Posterior cingulate gyrus (tissue), 11 donors: ENCODE measurements around the gene ALDH18A1.

ENCODE experiments used
- DNase-seq, 10 donors: peaks; one replicate each; pipeline versions ENCODE4 v3.0.0 to v3.0.0-alpha.2; 2020 to 2021; ENCODE audit warnings: mixed read lengths in 3 of 10
- intact Hi-C: fragments of 100-400 bp; cut with DNase I; formaldehyde crosslinking; loops from one replicate; pipeline ENCODE4 v1.15.1; 2023

Gene ALDH18A1

DNA sequence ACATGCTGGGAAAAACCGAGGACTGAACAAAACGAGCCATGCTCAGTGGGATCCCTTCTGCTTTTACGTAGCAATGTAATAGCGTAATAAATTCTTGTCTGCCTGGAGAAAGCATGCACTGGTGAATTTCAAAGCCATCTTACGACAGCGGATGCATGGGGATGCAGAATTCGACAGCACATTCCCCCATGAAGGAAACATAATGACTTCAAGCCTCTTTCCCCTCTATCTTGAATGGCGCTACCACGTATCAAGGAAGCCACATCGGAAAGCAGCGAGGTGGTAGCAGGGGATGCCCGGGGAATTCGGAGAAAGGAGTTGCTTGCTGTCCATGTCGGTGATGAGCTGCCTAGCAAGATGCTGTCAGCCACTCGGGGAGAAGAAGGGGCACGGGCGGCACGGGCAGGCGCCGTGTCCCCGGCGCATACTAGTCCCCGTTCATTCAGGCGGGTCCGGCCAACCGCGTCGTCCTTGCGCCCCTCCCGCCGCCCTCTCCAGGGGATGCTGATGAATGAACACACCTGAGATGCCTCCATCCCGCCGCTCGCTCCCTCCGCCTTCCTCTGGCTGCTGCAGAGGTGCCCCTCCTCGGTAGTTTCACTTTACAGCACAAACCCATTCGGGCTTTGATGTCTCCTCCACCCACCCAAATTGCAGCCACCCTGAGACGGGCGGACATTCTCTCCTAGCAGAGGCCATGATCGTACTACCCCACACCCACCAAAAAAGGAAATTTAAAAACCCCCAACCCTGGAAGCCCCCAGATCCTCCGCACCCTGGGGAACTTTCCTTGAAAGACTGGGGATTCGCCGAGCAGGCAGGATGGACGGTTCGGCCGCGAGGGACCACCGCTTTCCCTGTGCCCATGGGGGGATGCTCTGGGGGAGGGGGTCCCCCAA is 96.0 kb downstream of the ALDH18A1 start:
- DNase-seq: peak; percentile 34 to 91 (median 47)
- intact Hi-C loops: no loop called here

DNA sequence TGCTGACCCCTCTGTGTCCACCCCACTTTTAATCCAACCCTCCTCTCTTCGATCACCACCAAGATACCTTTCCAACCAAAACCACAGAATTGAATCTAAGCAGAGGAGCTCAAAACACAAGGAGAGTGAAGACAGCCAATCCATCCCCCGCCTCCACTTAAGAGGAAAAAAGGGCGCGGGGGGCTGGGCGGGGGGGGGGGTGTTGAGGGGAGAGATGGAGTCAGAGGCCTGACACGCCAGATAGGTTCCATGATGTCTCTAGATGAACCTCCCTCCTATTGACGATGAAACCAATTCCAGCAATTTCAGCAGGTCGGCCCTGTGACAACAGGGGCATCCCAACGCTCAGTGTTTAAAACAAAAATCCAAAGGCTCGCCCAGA is 96.6 kb downstream of the ALDH18A1 start:
- DNase-seq: no peak
- intact Hi-C loops: loop anchor here (5.0 kb wide), 1 partner anchor 128 kb away; no protein-coding TSS in a partner anchor

DNA sequence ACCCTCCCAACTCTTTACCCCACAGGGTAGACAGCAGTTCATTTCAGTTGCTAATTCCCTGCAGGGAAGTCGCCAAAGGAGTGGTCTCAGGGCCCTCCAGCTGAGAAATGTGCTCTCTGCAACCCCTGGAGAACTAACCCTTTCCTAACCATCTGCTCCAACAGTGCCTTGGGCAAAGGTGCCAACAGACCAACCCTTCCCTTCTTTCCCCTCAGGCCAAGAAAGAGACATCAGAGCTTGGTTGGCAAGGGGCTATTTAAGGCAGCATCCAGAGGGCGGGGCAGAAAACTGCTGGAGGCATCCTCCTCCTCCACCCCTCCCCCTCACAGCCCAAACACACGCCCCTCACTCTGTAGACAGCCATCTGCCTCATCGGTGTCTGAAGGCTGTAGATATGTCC is 97.0 kb downstream of the ALDH18A1 start:
- intact Hi-C loops: loop anchor here (5.0 kb wide), 1 partner anchor 127 kb away; no protein-coding TSS in a partner anchor
- DNase-seq: no peak

DNA sequence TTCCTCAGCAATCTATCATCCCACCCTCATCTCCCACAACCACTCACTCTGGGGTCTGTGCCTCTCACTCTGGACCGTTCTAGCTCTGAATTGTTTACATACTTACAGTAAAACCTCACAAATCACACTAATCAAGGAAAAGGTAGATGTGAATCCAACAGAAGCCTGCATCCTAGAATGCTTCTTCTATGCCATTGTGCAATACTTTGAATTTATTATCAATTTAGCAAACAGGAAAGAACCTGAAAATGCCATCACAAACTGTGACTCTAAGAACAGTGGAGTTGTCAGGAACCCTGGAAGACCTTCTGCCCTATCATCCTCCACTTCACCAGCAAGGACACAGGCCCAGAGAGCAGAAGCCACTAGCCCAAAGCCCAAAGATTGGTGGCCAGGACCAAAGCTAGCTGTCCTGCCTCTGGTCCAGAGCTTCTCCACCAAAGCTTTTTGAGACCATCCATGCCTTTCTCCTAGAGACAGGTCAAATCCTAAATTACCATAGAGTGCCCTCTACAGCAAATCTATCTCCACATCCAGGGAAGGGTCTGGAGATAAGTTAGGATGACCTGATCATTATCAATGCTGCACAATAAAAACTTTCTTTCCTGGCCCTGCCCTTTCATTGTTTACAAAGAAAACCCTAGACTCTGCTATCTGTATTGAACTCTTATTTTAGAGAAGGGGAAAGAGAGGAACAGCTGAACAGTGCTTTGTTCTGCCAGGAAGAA is 97.8 kb downstream of the ALDH18A1 start:
- no peak for DNase-seq

DNA sequence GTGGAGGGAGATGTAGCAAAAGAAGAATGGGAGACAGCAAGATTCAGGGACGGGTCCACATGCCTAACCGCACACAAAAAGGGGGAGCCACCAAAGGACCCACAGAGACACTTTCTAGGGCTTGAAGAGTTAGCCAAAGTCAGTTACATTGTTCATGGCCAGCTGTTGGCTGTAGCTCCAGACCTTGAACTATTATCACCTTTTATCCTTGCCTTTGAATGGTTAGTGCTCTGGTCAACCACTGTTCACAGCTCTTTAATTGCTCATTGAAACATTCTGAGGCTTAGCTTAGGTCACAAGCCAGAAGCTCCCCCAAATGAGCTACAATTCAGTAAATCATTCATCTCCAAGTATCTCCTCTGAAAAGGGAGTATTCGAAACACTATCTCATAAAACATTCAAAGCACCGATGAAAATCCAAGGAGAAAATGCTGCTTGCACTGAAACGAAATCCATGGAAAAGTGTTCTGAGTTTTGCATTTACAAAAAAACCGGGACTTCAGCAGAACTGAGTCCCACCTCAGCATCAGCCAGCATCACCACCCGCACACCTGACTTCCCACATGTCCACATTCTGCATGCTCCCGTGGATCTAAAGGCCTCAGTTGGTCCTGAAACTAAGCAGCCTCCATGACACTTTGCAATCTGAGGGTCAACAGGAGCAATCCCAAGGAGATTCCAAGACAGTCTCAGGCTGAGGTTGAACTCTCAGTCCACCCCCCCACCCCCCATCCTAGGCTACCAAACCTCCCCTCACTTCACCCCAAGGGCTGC is 99.3 kb downstream of the ALDH18A1 start:
- DNase-seq: no peak
- intact Hi-C loops: loop anchor here (5.0 kb wide), 1 partner anchor 125 kb away; no protein-coding TSS in a partner anchor

More for the DNA sequence above, 97.8 kb downstream of the ALDH18A1 start:
- intact Hi-C loops: loop anchor here (5.0 kb wide), 1 partner anchor 126 kb away; no protein-coding TSS in a partner anchor
